SU-DHL-6 (cell line): ENCODE data around the gene MIEN1.

Experiments
- EZH2phosphoT487 ChIP-seq: fragments of 200-600 bp; sonication (generic), shearing (Covaris generic); conservative IDR thresholded peaks from 2 replicates; pipeline ENCODE4 v1.6.1; 2018; ENCODE audit warnings: mild to moderate bottlenecking, antibody characterized with exemption, low read length, moderate library complexity, mixed read lengths
- TF ChIP-seq, protein P1 (sequence below): fragments of 200-600 bp; sonication (generic); IDR thresholded peaks from one replicate; pipeline ENCODE4 v1.5.1; 2017; ENCODE audit warnings: antibody characterized with exemption, mild to moderate bottlenecking, low read length, moderate library complexity; ENCODE audit not compliant: insufficient read depth, poor library complexity, severe bottlenecking

DNA sequence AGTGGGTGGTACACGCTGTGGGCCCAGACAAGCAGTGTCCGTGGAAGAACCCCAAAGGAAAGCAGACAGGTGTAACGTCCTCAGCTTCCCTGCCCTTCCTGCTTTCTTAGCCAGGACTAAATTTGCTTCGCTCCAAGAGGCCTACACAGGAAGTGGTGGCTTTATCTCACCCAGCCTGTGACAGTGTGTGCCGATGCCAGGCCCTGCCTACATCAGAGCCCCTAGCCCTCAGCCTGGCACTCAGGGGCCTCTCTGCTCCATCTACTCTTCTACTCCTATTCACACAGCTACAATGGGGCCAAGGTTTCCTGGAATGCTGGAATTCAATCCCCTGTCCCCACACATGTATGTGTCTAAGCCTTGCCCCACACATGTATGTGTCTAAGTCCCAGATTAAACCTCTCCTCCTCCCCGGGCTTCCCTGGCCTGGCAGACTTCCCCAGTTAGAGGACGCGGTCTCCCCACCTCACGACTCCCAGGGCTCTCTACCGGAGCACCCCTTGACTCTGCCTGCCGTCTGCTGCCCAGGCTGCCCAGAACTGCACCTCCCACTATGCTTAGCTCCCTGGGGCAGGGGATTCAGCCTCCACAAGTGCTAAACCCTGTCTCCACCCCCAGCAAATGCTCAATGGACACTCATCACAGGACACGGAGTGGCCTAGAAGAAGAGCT, 50.7 kb downstream of the MIEN1 start:
- TF ChIP-seq, protein P1, sequence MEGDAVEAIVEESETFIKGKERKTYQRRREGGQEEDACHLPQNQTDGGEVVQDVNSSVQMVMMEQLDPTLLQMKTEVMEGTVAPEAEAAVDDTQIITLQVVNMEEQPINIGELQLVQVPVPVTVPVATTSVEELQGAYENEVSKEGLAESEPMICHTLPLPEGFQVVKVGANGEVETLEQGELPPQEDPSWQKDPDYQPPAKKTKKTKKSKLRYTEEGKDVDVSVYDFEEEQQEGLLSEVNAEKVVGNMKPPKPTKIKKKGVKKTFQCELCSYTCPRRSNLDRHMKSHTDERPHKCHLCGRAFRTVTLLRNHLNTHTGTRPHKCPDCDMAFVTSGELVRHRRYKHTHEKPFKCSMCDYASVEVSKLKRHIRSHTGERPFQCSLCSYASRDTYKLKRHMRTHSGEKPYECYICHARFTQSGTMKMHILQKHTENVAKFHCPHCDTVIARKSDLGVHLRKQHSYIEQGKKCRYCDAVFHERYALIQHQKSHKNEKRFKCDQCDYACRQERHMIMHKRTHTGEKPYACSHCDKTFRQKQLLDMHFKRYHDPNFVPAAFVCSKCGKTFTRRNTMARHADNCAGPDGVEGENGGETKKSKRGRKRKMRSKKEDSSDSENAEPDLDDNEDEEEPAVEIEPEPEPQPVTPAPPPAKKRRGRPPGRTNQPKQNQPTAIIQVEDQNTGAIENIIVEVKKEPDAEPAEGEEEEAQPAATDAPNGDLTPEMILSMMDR = no peak
- no peak for TF ChIP-seq EZH2phosphoT487
